H1 (cell line): ENCODE measurements around the gene NCOA5. TPM values are rescaled to one million over a fixed set of nuclear protein-coding genes. Genes with fewer than 3 reads are reported as not detected.

Experiments
- CTCF ChIA-PET: fragments of 300-600 bp; sonication (Branson Sonifier 250); formaldehyde crosslinking; loops from one replicate; lab custom pipeline; 2021; ENCODE audit not compliant: partially characterized antibody; lab: Charles Lee
- POLR2A ChIA-PET: fragments of 300-600 bp; sonication (Branson Sonifier 250); formaldehyde crosslinking; loops from one replicate; lab custom pipeline; 2021; ENCODE audit warnings: inconsistent platforms; ENCODE audit not compliant: partially characterized antibody; lab: Charles Lee
- DNase-seq, 2 experiments: peaks; one replicate each; pipeline versions ENCODE4 v3.0.0 to v3.0.0-alpha.2; 2010 to 2022; ENCODE audit warnings: low spot score in 2 of 2, low read depth in 1 of 2, mixed read lengths in 1 of 2
- FAIRE-seq: peaks from 2 replicates; lab custom pipeline; 2011; peaks lifted over from hg19 to GRCh38; lab: Jason Lieb, UNC
- H2AFZ ChIP-seq: 2 replicates; pipeline ENCODE4 v1.8.1; 2012; ENCODE audit warnings: low read length, inconsistent platforms
- H2AK5ac ChIP-seq: 2 replicates; pipeline ENCODE4 v1.6.1; 2013; ENCODE audit warnings: low read depth, low read length
- H2BK120ac ChIP-seq: replicated peaks from 2 replicates; pipeline ENCODE3; 2013; ENCODE audit warnings: low read depth, low read length, inconsistent platforms
- H2BK12ac ChIP-seq: 2 replicates; pipeline ENCODE4 v1.6.1; 2013; ENCODE audit warnings: low read depth, low read length
- H2BK15ac ChIP-seq: 2 replicates; pipeline ENCODE4 v1.6.1; 2013; ENCODE audit warnings: low read length
- H2BK20ac ChIP-seq: 2 replicates; pipeline ENCODE4 v1.6.1; 2013; ENCODE audit warnings: low read length
- H2BK5ac ChIP-seq: 2 replicates; pipeline ENCODE4 v1.6.1; 2013; ENCODE audit warnings: low read depth, low read length
- H3K14ac ChIP-seq: 2 replicates; pipeline ENCODE4 v1.6.1; 2013; ENCODE audit warnings: inconsistent platforms; ENCODE audit not compliant: insufficient read length
- H3K18ac ChIP-seq: 2 replicates; pipeline ENCODE4 v1.6.1; 2013; ENCODE audit warnings: low read length; ENCODE audit errors: extremely low read depth
- H3K23ac ChIP-seq: 2 replicates; pipeline ENCODE4 v1.6.1; 2013; ENCODE audit warnings: inconsistent platforms; ENCODE audit not compliant: insufficient read length
- H3K23me2 ChIP-seq: 2 replicates; pipeline ENCODE4 v1.6.1; 2013; ENCODE audit warnings: low read depth, low read length
- H3K27ac ChIP-seq: 2 replicates; pipeline ENCODE4 v1.6.1; 2011; ENCODE audit warnings: low read depth, low read length, inconsistent platforms
- H3K27me3 ChIP-seq, 4 experiments: replicated peaks in 1 of 4; 1 replicate in 1 of 4; 2 replicates in 3 of 4; pipeline versions ENCODE4 v1.6.1 to v1.8.1; 2011 to 2013; ENCODE audit warnings: low read length in 3 of 4, mild to moderate bottlenecking in 3 of 4, inconsistent platforms in 2 of 4, mixed read lengths in 2 of 4, moderate library complexity in 1 of 4; ENCODE audit not compliant: control insufficient read depth in 3 of 4, insufficient read depth in 3 of 4; ENCODE audit errors: extremely low read depth in 1 of 4
- H3K36me3 ChIP-seq, 4 experiments: 2 replicates each; pipeline versions ENCODE4 v1.6.1 to v1.8.1; 2011 to 2013; ENCODE audit warnings: mild to moderate bottlenecking in 4 of 4, low read length in 3 of 4, moderate library complexity in 2 of 4, control low read depth in 1 of 4, inconsistent platforms in 1 of 4; ENCODE audit not compliant: insufficient read depth in 4 of 4, control insufficient read depth in 2 of 4
- H3K4ac ChIP-seq: replicated peaks from 2 replicates; pipeline ENCODE3; 2013; ENCODE audit warnings: low read length, low read depth, mixed read lengths, inconsistent platforms; ENCODE audit not compliant: insufficient read length
- H3K4me1 ChIP-seq, 4 experiments: replicated peaks in 1 of 4; 1 replicate in 1 of 4; 2 replicates in 3 of 4; pipeline versions ENCODE4 v1.6.1 to v1.8.1; 2011 to 2013; ENCODE audit warnings: low read length in 3 of 4, inconsistent platforms in 2 of 4, mixed read lengths in 1 of 4; ENCODE audit not compliant: insufficient read depth in 4 of 4, control insufficient read depth in 3 of 4
- H3K4me2 ChIP-seq, 2 experiments: 2 replicates each; pipeline versions ENCODE4 v1.6.1 to v1.8.1; 2011 to 2013; ENCODE audit warnings: low read depth in 2 of 2, low read length in 2 of 2, control low read depth in 1 of 2, inconsistent platforms in 1 of 2, mild to moderate bottlenecking in 1 of 2; ENCODE audit not compliant: insufficient read depth in 1 of 2
- H3K4me3 ChIP-seq, 4 experiments: fragments of 200-600, 300-600 bp in 1 of 4; sonication (generic), shearing (Covaris generic), sonication (Bioruptor Twin) in 1 of 4; 2 replicates each; pipeline versions ENCODE4 v1.5.1 to v1.8.1; 2011 to 2016; ENCODE audit warnings: low read length in 4 of 4, low read depth in 3 of 4, control low read depth in 2 of 4, inconsistent platforms in 2 of 4, mild to moderate bottlenecking in 2 of 4, mixed read lengths in 1 of 4, moderate library complexity in 1 of 4; ENCODE audit not compliant: insufficient read depth in 2 of 4; ENCODE audit errors: extremely low read depth in 1 of 4
- H3K56ac ChIP-seq: replicated peaks from 2 replicates; pipeline ENCODE3; 2013; ENCODE audit warnings: low read depth, mild to moderate bottlenecking, mixed read lengths, low read length, inconsistent platforms; ENCODE audit not compliant: insufficient read length
- H3K79me1 ChIP-seq: 2 replicates; pipeline ENCODE4 v1.6.1; 2013; ENCODE audit warnings: low read depth, low read length, control low read depth
- H3K79me2 ChIP-seq, 2 experiments: 2 replicates each; pipeline versions ENCODE4 v1.6.1 to v1.8.1; 2012 to 2013; ENCODE audit warnings: low read length in 2 of 2, mild to moderate bottlenecking in 2 of 2, inconsistent platforms in 1 of 2; ENCODE audit not compliant: insufficient read depth in 2 of 2, control insufficient read depth in 1 of 2
- H3K9ac ChIP-seq, 4 experiments: replicated peaks in 1 of 4; 1 replicate in 1 of 4; 2 replicates in 3 of 4; pipeline versions ENCODE4 v1.6.1 to v1.8.1; 2011 to 2013; ENCODE audit warnings: low read depth in 3 of 4, low read length in 3 of 4, control low read depth in 2 of 4, mild to moderate bottlenecking in 2 of 4, moderate library complexity in 2 of 4, inconsistent platforms in 1 of 4; ENCODE audit errors: extremely low read depth in 1 of 4
- H3K9me3 ChIP-seq, 2 experiments: 2 replicates each; pipeline versions ENCODE4 v1.6.1 to v1.8.1; 2012 to 2013; ENCODE audit warnings: mild to moderate bottlenecking in 2 of 2, moderate library complexity in 2 of 2, control low read depth in 1 of 2, inconsistent platforms in 1 of 2, low read depth in 1 of 2, low read length in 1 of 2, mixed read lengths in 1 of 2; ENCODE audit not compliant: insufficient read depth in 2 of 2
- H4K20me1 ChIP-seq, 2 experiments: replicated peaks in 1 of 2; 2 replicates each; pipeline versions ENCODE3 to v1.8.1; 2011 to 2013; ENCODE audit warnings: inconsistent platforms in 2 of 2, low read length in 2 of 2, mild to moderate bottlenecking in 1 of 2; ENCODE audit not compliant: insufficient read depth in 2 of 2, control insufficient read depth in 1 of 2
- H4K5ac ChIP-seq: 2 replicates; pipeline ENCODE4 v1.6.1; 2013; ENCODE audit warnings: low read length, low read depth, mixed read lengths, inconsistent platforms; ENCODE audit not compliant: insufficient read length
- H4K8ac ChIP-seq: 2 replicates; pipeline ENCODE4 v1.8.0; 2013; ENCODE audit warnings: mild to moderate bottlenecking, moderate library complexity, low read length, inconsistent platforms; ENCODE audit not compliant: insufficient read depth; ENCODE audit errors: extremely low read depth
- H4K91ac ChIP-seq: replicated peaks from 2 replicates; pipeline ENCODE3; 2013; ENCODE audit warnings: low read length, mixed read lengths, inconsistent platforms; ENCODE audit not compliant: insufficient read length
- BACH1 ChIP-seq: IDR thresholded peaks from 2 replicates; pipeline ENCODE4 v1.6.1; 2012; ENCODE audit warnings: low read length, improper control_type of control experiment
- CBX8 ChIP-seq: fragments of 300-800, 300-1000 bp; sonication (generic); IDR thresholded peaks from 2 replicates; pipeline ENCODE4 v1.7.1; 2016; ENCODE audit warnings: low read depth, low read length, borderline replicate concordance
- CREB1 ChIP-seq: IDR thresholded peaks from 2 replicates; pipeline ENCODE4 v1.6.1; 2012; ENCODE audit warnings: inconsistent platforms
- EZH2 ChIP-seq: fragments of 200-600 bp; sonication (generic); IDR thresholded peaks from 2 replicates; pipeline ENCODE4 v1.7.1; 2012; ENCODE audit warnings: low read depth, mild to moderate bottlenecking, moderate library complexity, low read length, inconsistent platforms; ENCODE audit not compliant: severe bottlenecking
- GABPA ChIP-seq: IDR thresholded peaks from 2 replicates; pipeline ENCODE4 v1.6.1; 2011; ENCODE audit warnings: mild to moderate bottlenecking, low read length, moderate library complexity, borderline replicate concordance; ENCODE audit not compliant: insufficient read depth
- GTF2F1 ChIP-seq: IDR thresholded peaks from 2 replicates; pipeline ENCODE4 v1.6.1; 2012; ENCODE audit warnings: low read depth, low read length, improper control_type of control experiment, borderline replicate concordance
- JUN ChIP-seq: IDR thresholded peaks from 2 replicates; pipeline ENCODE4 v1.6.1; 2011; ENCODE audit warnings: low read depth, mild to moderate bottlenecking, improper control_type of control experiment, low read length
- KDM5A ChIP-seq: fragments of 200-600 bp; IDR thresholded peaks from 2 replicates; pipeline ENCODE4 v1.7.1; 2012; ENCODE audit warnings: mild to moderate bottlenecking, low read length, inconsistent platforms, mixed read lengths
- SAP30 ChIP-seq: fragments of 300-600 bp; sonication (generic); IDR thresholded peaks from 2 replicates; pipeline ENCODE4 v1.7.1; 2012; ENCODE audit warnings: low read length, moderate library complexity, mild to moderate bottlenecking, inconsistent platforms; ENCODE audit not compliant: insufficient read depth, insufficient replicate concordance
- TAF7 ChIP-seq: optimal IDR thresholded peaks from 2 replicates; pipeline ENCODE3; 2011; ENCODE audit warnings: low read depth, mild to moderate bottlenecking, inconsistent platforms, low read length, moderate library complexity, borderline replicate concordance
- TEAD4 ChIP-seq: IDR thresholded peaks from 2 replicates; pipeline ENCODE4 v1.6.1; 2012; ENCODE audit warnings: low read depth, low read length, inconsistent platforms, mixed read lengths
- WGBS, 2 experiments: shearing (Covaris generic) in 1 of 2; methylation state at CpG; one replicate each; pipeline versions ENCODE4 v1.1.6 to v1.1.7; 2013 to 2015; ENCODE audit warnings: low lambda C conversion rate in 2 of 2, mixed read lengths in 2 of 2, inconsistent platforms in 1 of 2, low coverage in 1 of 2, missing lambda C conversion rate in 1 of 2; ENCODE audit not compliant: insufficient replicate concordance in 2 of 2, insufficient coverage in 1 of 2, insufficient read length in 1 of 2; ENCODE audit errors: extremely low coverage in 1 of 2, missing lambda C conversion rate in 1 of 2; 5-methylcytosine and 5-hydroxymethylcytosine counted together
- polyA plus RNA-seq, 7 experiments: library from polyadenylated mRNA; depleted of rRNA in 3 of 7; stranded (reverse) in 5 of 7; unstranded in 2 of 7; fragments of >200 nt in 5 of 7; fragments of 200-250 nt in 2 of 7; gene quantifications; 1 replicate in 5 of 7; 2 replicates in 1 of 7; 4 replicates in 1 of 7; pipeline versions ENCODE4 v1.2.1 to v1.2.3, GENCODE V29; 2011 to 2013; ENCODE audit warnings: missing spikeins in 2 of 7, mixed read lengths in 2 of 7
- total RNA-seq: library from RNA; stranded (reverse); fragmentation: NEBNext Ultra II Directional; extraction: Animal tissue kit (Norgen Biotek cat#: 25700); gene quantifications from 2 replicates; pipeline ENCODE4 v1.2.1, GENCODE V29; 2021

NCOA5 gene
- total and polyA plus RNA-seq, 2 of the 8 experiments (the other 6 are each of a cell fraction or from before 2014, with no cell fraction given) = 20.4 to 29.0 TPM

DNA sequence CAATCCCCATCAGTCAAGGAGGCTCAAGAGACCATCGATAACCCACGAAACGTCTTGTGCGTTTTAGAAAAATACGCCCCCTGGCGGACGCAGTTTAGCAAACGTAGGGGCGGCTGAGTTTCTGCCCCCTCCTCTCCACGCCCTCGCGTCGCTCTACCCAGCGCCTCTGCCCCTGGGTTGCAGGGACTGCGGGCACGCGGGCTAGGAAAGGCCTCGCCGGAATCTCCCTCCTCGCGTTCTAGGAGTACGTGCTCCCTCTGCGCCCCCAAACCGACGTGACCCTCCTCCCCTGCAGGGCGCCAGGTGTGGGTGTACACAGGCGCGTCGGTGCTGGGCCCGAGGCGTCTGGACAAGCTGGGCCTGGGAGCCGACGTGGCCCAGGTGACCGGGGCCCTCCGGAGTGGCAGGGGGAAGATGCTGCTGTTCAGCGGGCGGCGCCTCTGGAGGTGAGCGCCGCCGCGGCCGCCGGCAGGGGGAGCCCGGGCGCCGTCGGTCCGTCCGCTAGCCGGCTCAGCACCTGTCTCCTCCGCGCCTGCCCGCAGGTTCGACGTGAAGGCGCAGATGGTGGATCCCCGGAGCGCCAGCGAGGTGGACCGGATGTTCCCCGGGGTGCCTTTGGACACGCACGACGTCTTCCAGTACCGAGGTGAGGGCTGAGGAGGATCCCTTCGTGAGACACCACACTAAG lies 75.8 kb downstream of the NCOA5 start:
- H3K56ac ChIP-seq = no peak overlapping the region
- 0 out of 2 replicates have a peak overlapping the region, but pooled peaks have one; percentile 4 for H3K27ac ChIP-seq
- peak overlapping the region; percentile 90 for H3K18ac ChIP-seq
- peak overlapping the region; percentile 75 for H4K91ac ChIP-seq
- H2BK12ac ChIP-seq = no peak overlapping the region
- no peaks in the 10 kb centered on the region for H3K9me3 ChIP-seq
- H3K36me3 ChIP-seq = no peaks in the 10 kb centered on the region
- H4K8ac ChIP-seq = peak overlapping the region; percentile 58; the same call in 1 of the 2 replicates
- peaks cover 4% of the 10 kb centered on the region; the same call in 1 of the 2 replicates for H3K23me2 ChIP-seq
- FAIRE-seq (no peak), DNase-seq (peak in 1 of 2 experiments; percentile 91)
- H3K4me2 ChIP-seq = peak overlapping the region; percentile 20 to 85
- no peaks in the 10 kb centered on the region for H3K79me2 ChIP-seq
- peaks cover 0 to 7% (median 5%) of the 10 kb centered on the region in 4 experiments; a peak in 4 of 7 replicates for H3K27me3 ChIP-seq
- 2% methylated on average over 62 of the region's 67 CpGs; no CpG with 5 or more reads in 1 of the 2 experiments for WGBS, 2 experiments
- peak overlapping the region; percentile 66; the same call in 1 of the 2 replicates for H2BK5ac ChIP-seq
- H3K23ac ChIP-seq = no peak overlapping the region
- H2BK120ac ChIP-seq = no peak overlapping the region
- H3K9ac ChIP-seq = 0 out of 7 replicates have a peak overlapping the region, but pooled peaks of 1 of the 4 experiments have one; percentile 24
- H2BK20ac ChIP-seq = peak overlapping the region; percentile 72; the same call in 1 of the 2 replicates
- ChIA-PET CTCF (interaction anchor here (0.5 to 5.0 kb wide), 51 partner anchors 10 to 720 kb away, joined by 3 to 156 read pairs (median 4); partner anchors contain the start of genes CD40, SLC12A5 and ZNF335), POLR2A (interaction anchor here (0.8 to 3.2 kb wide), 9 partner anchors 9 to 80 kb away, joined by 3 to 12 read pairs (median 3); partner anchors contain the start of genes PCIF1, SLC12A5 and ZNF335)
- no peak overlapping the region for H3K14ac ChIP-seq
- no peak overlapping the region for H2AK5ac ChIP-seq
- peak overlapping the region; percentile 87; the same call in 1 of the 2 replicates for H2AFZ ChIP-seq
- H3K4me1 ChIP-seq = peaks cover 0 to 4% (median 2%) of the 10 kb centered on the region in 4 experiments; a peak in 3 of 7 replicates
- peak overlapping the region; percentile 81; the same call in 1 of the 2 replicates for H2BK15ac ChIP-seq
- peak overlapping the region; percentile 65 for H3K4ac ChIP-seq
- H3K4me3 ChIP-seq = peak overlapping the region; percentile 23 to 60 (median 38)
- no peaks in the 10 kb centered on the region for H3K79me1 ChIP-seq
- no peak overlapping the region for H4K5ac ChIP-seq
- peaks cover 0 to 5% of the 10 kb centered on the region in 2 experiments for H4K20me1 ChIP-seq
- peak; percentile 80 for TF ChIP-seq BACH1
- peak; percentile 52; the same call in 1 of the 2 replicates for TF ChIP-seq GABPA
- no peak for TF ChIP-seq TEAD4
- no peak for TF ChIP-seq SAP30
- peak; percentile 26 for TF ChIP-seq EZH2
- TF ChIP-seq CBX8 = no peak
- no peak for TF ChIP-seq KDM5A
- TF ChIP-seq TAF7 = peak; percentile 40
- TF ChIP-seq JUN = no peak
- no peak for TF ChIP-seq GTF2F1
- peak; percentile 67 for TF ChIP-seq CREB1
